Keratinocyte (primary cell): ENCODE results near the gene HCFC1. TPM values are rescaled to one million over a fixed set of nuclear protein-coding genes. Genes with fewer than 3 reads are reported as not detected.
A peak's percentile ranks its signal among the peaks of the same experiment; 100 is the strongest.

Experiments
- DNase-seq: peaks from one replicate; pipeline ENCODE4 v3.0.0-alpha.2; 2011; ENCODE audit warnings: low read depth, missing footprints, low spot score
- FAIRE-seq: peaks from 2 replicates; lab custom pipeline; 2011; peaks lifted over from hg19 to GRCh38; lab: Jason Lieb, UNC
- H2AFZ ChIP-seq: 2 replicates; pipeline ENCODE4 v1.6.0; 2012; ENCODE audit warnings: low read length, control low read depth, inconsistent platforms; ENCODE audit not compliant: control insufficient read depth
- H3K27ac ChIP-seq: 2 replicates; pipeline ENCODE4 v1.5.1; 2011; ENCODE audit warnings: low read length; ENCODE audit not compliant: control insufficient read depth, insufficient read depth
- H3K27me3 ChIP-seq: 3 replicates; pipeline ENCODE4 v1.6.0; 2011; ENCODE audit warnings: low read length; ENCODE audit not compliant: control insufficient read depth, insufficient read depth; ENCODE audit errors: extremely low read depth
- H3K36me3 ChIP-seq, 2 experiments: 2 replicates in 1 of 2; 3 replicates in 1 of 2; pipeline ENCODE4 v1.5.1; 2011; ENCODE audit warnings: low read length in 2 of 2, mild to moderate bottlenecking in 1 of 2; ENCODE audit not compliant: control insufficient read depth in 2 of 2, insufficient read depth in 2 of 2; ENCODE audit errors: extremely low read depth in 1 of 2
- H3K4me1 ChIP-seq: 3 replicates; pipeline ENCODE4 v1.5.1; 2011; ENCODE audit warnings: low read length; ENCODE audit not compliant: control insufficient read depth, insufficient read depth; ENCODE audit errors: extremely low read depth
- H3K4me2 ChIP-seq: 3 replicates; pipeline ENCODE4 v1.6.0; 2011; ENCODE audit warnings: low read depth, low read length; ENCODE audit not compliant: control insufficient read depth, insufficient read depth; ENCODE audit errors: extremely low read depth
- H3K4me3 ChIP-seq, 3 experiments: fragments of 200-600 bp in 1 of 3; sonication (generic) in 1 of 3; 2 replicates in 2 of 3; 3 replicates in 1 of 3; pipeline ENCODE4 v1.5.1; 2011 to 2016; ENCODE audit warnings: low read length in 3 of 3, mild to moderate bottlenecking in 3 of 3, control low read depth in 2 of 3, inconsistent platforms in 1 of 3, low read depth in 1 of 3, mixed read lengths in 1 of 3, mixed run types in 1 of 3, moderate library complexity in 1 of 3; ENCODE audit not compliant: control insufficient read depth in 2 of 3, insufficient read depth in 2 of 3; ENCODE audit errors: extremely low read depth in 1 of 3
- H3K79me2 ChIP-seq: 2 replicates; pipeline ENCODE4 v1.6.0; 2012; ENCODE audit warnings: low read length; ENCODE audit not compliant: control insufficient read depth, insufficient read depth
- H3K9ac ChIP-seq: 3 replicates; pipeline ENCODE4 v1.6.0; 2011; ENCODE audit warnings: low read length; ENCODE audit not compliant: control insufficient read depth, insufficient read depth; ENCODE audit errors: extremely low read depth
- H3K9me1 ChIP-seq: 3 replicates; pipeline ENCODE4 v1.6.0; 2011; ENCODE audit warnings: low read length; ENCODE audit not compliant: control insufficient read depth, insufficient read depth; ENCODE audit errors: extremely low read depth
- H3K9me3 ChIP-seq: 2 replicates; pipeline ENCODE4 v1.5.1; 2012; ENCODE audit warnings: low read depth, low read length; ENCODE audit not compliant: control insufficient read depth
- H4K20me1 ChIP-seq: 3 replicates; pipeline ENCODE4 v1.6.0; 2011; ENCODE audit warnings: low read length; ENCODE audit not compliant: control insufficient read depth, insufficient read depth; ENCODE audit errors: extremely low read depth
- CTCF ChIP-seq, 3 experiments: IDR thresholded peaks in 1 of 3; conservative IDR thresholded peaks in 1 of 3; optimal IDR thresholded peaks in 1 of 3; 2 replicates in 2 of 3; 3 replicates in 1 of 3; pipeline versions ENCODE3 to v1.5.1; 2011; ENCODE audit warnings: low read length in 3 of 3, mild to moderate bottlenecking in 3 of 3, moderate library complexity in 2 of 3, control low read depth in 1 of 3, inconsistent platforms in 1 of 3; ENCODE audit not compliant: insufficient read depth in 2 of 3; ENCODE audit errors: extremely low read depth in 1 of 3
- EZH2 ChIP-seq: IDR thresholded peaks from one replicate; pipeline ENCODE4 v1.6.1; 2012; ENCODE audit warnings: inconsistent platforms, mild to moderate bottlenecking, low read length, moderate library complexity
- dilution Hi-C: fragments of 300-500 bp; cut with MboI; formaldehyde crosslinking; loops from one replicate; pipeline ENCODE4 v1.7.0; 2020; ENCODE audit warnings: low sequenced_read_pairs; ENCODE audit not compliant: extremely low pct_ligation_motif_present
- polyA plus RNA-seq, 5 experiments: library from polyadenylated mRNA; depleted of rRNA in 3 of 5; stranded (reverse) in 3 of 5; stranded (forward) in 1 of 5; unstranded in 1 of 5; fragments of >200 nt; gene quantifications; 1 replicate in 1 of 5; 2 replicates in 3 of 5; 3 replicates in 1 of 5; pipeline versions ENCODE4 v1.2.1 to v1.2.3, GENCODE V29; 2011 to 2012; ENCODE audit warnings: missing spikeins in 2 of 5, low read depth in 1 of 5, low replicate concordance in 1 of 5

The HCFC1 gene
- polyA plus RNA-seq, 1 donor (not counting 4 experiments of a cell fraction or from before 2014, with no cell fraction given), result 2.7 TPM

GRCh38 chrX:153969904-153970356 is 1.7 kb downstream of the HCFC1 start:
- Histone ChIP-seq H3K4me2 (peak overlapping the region; percentile 83), H3K4me3 (peak overlapping the region; percentile 70 to 86 (median 84)), H3K27me3 (no peaks in the 10 kb centered on the region), H2AFZ (no peak overlapping the region), H3K27ac (no peak overlapping the region), H3K79me2 (peaks cover 70% of the 10 kb centered on the region), H3K9me1 (no peaks in the 10 kb centered on the region), H3K36me3 (peaks cover 0 to 12% of the 10 kb centered on the region in 2 experiments), H4K20me1 (peaks cover 20% of the 10 kb centered on the region), H3K4me1 (peaks cover 20% of the 10 kb centered on the region), H3K9me3 (no peaks in the 10 kb centered on the region), H3K9ac (peak overlapping the region; percentile 99)
- TF ChIP-seq EZH2, result no peak
- TF ChIP-seq CTCF (optimal IDR thresholded peaks at IDR 0.05 in 1 of 3, IDR thresholded peaks at IDR 0.05 in 1 of 3, conservative IDR thresholded peaks at IDR 0.05 in 1 of 3; ENCODE audit: extremely low read depth in 1 of 3, insufficient read depth in 2 of 3, low read length in 3 of 3), result no peak
- DNase-seq (no peak), FAIRE-seq (no peak)
- dilution Hi-C loops, result no loop called here

- H3K4me1 ChIP-seq, result peaks cover 20% of the 10 kb centered on the region
- dilution Hi-C loops, result no loop called here
- peaks cover 73% of the 10 kb centered on the region for H3K79me2 ChIP-seq
- DNase-seq (no peak), FAIRE-seq (no peak)
- H2AFZ ChIP-seq, result no peak overlapping the region
- H3K9me1 ChIP-seq, result no peaks in the 10 kb centered on the region
- TF ChIP-seq EZH2 (no peak), CTCF (optimal IDR thresholded peaks at IDR 0.05 in 1 of 3, IDR thresholded peaks at IDR 0.05 in 1 of 3, conservative IDR thresholded peaks at IDR 0.05 in 1 of 3; ENCODE audit: extremely low read depth in 1 of 3, insufficient read depth in 2 of 3, low read length in 3 of 3) (no peak)
- H3K27me3 ChIP-seq, result no peaks in the 10 kb centered on the region
- no peaks in the 10 kb centered on the region for H3K9me3 ChIP-seq
- H3K36me3 ChIP-seq, result peaks cover 0 to 12% of the 10 kb centered on the region in 2 experiments
- H3K4me3 ChIP-seq, result peak overlapping the region; percentile 70 to 86 (median 84)
- peaks cover 20% of the 10 kb centered on the region for H4K20me1 ChIP-seq
- no peak overlapping the region for H3K27ac ChIP-seq
- peak overlapping the region; percentile 83 for H3K4me2 ChIP-seq
- peak overlapping the region; percentile 99 for H3K9ac ChIP-seq
Observed at GRCh38 chrX:153969125-153969903, 2.3 kb downstream of the HCFC1 start.
